ENCODE results near the gene CDH19.
"Not testable (repeated sequence)": the region's sequence is repeated elsewhere in the genome, so short reads cannot be mapped to it uniquely, and the experiment has no call there.

The CDH19 gene

DNA sequence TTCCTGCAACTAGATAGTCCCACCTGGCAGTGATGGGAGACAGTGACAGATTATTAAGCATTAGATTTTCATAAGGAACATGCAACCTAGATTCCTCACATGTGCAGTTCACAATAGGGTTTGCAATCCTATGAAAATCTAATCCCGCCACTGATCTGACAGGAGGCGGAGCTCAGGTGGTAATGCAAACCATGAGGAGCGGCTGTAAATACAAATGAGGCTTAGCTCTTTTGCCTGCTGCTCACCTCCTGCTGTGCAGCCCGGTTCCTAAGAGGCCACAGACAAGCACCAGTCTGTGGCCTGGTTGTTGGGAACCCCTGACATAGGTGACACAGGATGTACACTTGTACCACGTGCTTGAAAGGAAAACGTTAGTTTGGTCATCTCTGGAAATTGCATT, 41.6 kb downstream of the CDH19 start:
- DNase-seq (ENCODE audit: low read depth) = no peak

DNA sequence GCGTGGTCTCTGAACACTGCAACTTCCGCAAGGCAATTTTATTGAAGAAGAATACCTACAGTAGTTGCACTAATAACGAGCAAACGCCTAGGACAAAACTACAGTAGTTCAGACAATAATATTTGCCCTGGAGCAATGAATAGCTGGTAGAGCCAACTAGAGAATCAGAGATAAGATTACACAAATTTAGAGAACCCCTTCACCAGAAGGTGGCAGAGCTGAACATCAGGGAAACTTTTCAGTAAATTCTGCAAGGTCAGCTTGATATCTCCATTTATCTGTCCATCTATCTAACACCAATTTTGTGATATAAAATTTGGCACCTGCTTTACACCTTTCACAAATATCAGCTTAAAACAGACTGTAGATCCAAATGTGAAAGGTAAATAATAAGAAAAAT, 43.8 kb downstream of the CDH19 start:
- DNase-seq (ENCODE audit: low read depth) = no peak

DNA sequence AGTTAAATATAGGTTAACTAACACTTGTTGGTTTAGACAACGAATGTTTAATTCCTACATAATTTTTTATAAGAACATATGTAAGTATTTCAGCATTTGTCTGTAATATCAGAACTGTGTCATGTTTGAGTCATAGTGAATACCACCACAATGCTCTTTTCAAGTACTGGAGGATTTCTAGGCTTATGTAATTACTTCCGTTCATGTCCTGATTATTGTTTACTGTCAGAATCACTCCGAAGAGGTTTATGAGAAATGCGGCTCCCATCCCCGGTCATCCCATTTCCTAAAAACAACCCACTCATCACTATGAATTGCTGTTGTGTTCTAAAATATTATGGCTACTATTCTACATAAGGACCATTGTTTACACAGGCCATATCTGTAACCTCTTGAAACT, 45.1 kb downstream of the CDH19 start:
- DNase-seq (ENCODE audit: low read depth) = no peak

DNA sequence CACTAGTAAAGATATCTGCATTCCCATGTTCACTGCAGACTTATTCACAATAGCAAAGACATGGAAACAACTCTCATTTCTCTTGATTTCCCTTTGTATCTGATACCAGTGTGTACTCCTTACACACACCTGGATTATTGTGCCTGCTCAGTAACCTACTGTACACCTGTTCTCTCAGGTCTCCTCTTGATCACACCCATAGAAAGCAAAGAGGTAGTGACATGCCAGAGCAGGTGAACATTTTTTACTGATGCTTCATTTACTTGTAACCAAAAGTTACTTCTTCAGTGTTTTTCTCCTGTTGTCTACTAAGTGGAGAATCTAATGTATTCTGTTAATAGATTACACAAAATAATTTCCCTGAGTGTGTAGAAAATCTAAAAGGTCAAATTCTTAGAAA, 46.8 kb downstream of the CDH19 start:
- DNase-seq (ENCODE audit: low read depth) = no peak

DNA sequence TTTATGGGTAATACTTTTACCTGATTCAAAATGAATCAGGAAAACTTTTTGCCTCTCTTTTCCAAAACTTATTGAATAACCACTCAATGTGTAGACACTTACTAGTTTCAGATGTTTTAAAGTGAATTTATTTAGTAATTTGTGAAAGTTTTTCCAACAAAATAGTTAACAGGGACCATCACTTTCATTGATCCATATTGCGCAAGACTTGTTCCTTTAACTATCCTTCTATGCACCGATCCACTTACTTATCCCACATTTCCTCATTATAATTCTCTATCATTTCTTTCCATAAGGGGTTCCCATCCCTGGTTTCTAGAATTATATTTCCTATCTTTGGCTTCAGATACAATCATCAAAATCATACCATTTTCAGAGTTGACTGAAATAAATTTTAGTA, 48.3 kb downstream of the CDH19 start:
- no peak for DNase-seq (ENCODE audit: low read depth)

DNA sequence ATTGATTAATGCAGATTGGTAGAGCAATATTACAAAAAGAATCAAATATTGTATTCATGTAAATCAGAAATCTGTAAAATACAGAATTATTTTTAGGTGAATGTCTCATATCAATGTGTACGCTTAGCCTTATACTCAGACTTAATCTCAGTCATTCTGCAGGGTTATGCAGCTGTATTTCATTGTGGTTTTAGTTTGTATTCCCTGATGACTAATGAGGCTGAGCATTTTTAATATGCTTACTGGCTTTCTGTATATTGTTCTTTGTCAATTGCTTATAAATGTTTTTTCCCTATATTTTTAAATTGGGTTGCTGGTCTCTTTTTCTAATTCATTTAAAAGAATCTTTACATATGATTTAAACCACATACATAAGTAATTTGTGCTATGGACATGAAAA, 50.1 kb downstream of the CDH19 start:
- no peak for DNase-seq (ENCODE audit: low read depth)

DNA sequence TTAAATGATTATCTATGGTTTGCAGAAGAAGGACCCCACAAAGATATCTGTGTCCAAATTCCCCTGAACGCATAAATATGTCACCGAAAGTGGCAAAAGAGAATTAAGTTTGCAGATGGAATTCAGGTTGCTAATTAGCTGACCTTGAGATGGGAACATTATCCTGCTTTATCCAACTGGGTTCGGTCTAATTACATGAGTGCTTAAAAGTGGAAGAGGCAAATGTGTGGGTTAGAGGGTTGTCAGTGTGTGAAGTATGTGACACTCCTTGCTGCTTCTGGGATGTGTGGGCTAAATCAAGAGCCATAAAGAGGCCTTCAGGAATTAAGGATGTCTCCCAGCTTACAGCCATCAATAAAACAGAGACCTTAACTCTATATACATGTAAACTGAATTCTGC, 53.5 kb downstream of the CDH19 start:
- no peak for DNase-seq (ENCODE audit: low read depth)

DNA sequence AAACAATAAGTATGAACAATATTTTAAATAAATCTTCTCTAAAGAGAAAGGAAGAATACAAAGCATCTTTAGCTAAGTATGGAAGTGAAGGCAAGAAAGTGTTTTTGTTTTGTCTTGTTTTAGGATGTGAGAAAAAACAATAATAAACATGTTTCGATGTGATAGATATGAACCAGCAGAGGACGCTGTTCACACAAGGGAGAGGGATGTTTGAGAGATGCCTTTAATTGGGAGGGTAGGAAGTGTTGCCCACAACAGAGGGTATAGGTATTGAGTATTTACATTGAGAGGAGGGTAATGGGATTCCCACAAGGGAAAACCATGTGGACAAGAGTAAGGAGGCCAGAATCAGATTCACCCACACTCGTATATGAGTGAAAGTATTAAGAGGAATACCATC, 55.1 kb downstream of the CDH19 start:
- DNase-seq (ENCODE audit: low read depth) = no peak

DNA sequence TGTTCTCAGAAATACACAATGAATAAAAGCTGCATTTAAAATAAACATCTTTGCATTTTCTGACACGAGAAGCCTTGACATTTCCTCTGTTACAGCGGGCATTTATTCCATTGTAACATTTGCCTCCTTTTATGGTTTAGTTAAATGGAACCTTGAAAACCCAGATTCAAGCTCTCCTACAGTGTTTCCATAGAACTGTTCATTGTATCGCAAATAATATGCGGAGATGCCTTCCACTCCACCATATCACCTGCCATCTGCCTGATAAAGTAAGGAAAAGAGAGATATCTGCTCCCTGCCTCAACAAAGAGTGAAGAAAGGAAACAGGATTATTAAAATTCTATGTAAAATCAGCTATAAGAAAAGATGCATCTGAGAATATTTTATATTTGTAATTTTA, 69.8 kb downstream of the CDH19 start:
- no peak for DNase-seq (ENCODE audit: low read depth)

DNA sequence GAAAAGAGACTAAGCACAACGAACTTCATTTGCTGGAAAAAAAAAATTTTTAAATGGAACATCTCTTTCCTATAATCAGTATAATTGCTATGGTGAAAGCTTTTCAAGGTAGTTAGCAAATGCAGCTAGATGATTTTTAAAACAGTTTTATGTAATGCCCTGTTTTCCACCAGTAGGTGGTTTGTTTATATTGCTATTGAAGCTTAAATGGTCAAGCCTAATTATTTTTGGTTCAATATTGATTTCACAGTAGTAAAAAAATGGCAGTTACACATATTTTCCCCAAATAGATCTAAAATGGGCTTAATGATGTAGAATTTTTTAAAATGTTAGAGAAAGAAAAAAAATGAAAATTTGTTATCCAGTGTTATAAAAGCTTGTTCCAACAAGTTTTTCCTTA, 70.2 kb downstream of the CDH19 start:
- DNase-seq (ENCODE audit: low read depth) = no peak

DNA sequence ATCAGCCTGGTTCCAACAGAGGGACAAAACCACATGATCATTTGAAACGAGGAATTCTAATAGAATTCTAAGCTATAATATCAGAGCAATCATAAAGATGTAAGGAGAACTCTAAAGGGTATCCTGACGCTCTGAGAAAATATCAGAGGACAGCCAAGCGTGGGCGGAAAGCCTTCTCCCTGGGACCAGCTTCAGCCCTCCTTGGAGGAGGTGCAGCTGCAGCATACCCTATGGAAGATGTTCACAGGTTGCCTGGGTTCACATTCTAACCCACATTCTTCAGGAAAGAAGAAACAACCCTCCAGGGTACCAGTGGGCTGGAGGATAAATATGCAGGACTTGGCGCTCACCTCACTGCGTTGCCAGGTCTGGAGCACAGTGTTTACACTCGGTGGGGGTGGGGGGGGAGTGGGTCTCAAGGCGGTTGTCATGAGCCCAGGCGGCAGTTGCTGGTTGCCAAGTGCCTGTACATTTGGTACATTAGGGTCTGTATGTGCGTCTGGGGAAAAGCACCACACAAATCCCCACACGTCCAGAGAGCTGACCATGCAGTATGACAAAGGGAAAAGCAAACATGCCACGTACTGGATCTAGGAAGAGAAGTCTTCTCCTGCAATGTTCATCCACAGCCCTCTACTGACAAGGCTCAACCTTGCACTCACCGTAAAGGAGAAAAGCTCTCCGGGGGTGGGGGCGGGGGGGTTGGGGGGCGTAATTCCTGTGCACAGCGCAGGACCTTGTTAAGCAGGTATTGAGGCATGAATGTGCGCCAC, 80.5 kb downstream of the CDH19 start:
- no peak for DNase-seq (ENCODE audit: low read depth)

DNA sequence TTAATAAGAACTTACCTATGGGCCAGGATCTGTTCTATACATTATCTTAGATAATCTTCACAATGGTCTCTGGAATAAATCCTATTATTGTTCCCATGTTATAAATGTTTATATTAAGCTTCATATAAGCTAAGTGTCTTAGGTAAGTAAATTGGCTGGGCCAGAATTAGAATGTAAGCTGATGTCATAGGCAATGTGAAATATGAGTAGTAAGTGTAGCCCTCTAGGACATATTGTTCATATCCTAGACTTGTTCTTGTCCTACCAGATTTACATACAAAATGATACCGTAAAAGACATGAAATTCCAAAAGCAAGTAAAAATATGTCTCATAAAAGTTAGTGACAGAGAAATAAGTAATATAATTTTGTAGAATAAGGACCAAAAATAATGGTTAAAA, 89.9 kb downstream of the CDH19 start:
- DNase-seq (ENCODE audit: low read depth) = no peak

DNA sequence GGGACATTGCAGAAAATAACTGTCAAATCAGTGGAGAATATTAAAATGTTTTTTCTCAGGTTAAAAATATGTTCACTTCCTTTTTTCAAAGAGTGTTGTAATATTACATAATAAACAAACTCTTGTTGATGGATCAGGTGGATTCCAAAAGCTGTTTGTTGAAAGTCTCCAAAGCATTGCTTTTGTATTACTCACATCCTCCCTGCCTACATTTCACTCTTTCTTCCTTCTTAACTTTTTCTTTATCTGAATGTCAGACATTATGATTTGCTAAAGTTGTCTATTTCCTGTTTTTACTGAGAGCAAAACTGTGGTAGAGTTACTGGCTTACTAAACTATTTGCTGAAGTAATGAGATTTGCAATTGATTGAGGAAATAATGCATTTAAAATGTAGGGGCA, 92.1 kb downstream of the CDH19 start:
- no peak for DNase-seq (ENCODE audit: low read depth)

DNA sequence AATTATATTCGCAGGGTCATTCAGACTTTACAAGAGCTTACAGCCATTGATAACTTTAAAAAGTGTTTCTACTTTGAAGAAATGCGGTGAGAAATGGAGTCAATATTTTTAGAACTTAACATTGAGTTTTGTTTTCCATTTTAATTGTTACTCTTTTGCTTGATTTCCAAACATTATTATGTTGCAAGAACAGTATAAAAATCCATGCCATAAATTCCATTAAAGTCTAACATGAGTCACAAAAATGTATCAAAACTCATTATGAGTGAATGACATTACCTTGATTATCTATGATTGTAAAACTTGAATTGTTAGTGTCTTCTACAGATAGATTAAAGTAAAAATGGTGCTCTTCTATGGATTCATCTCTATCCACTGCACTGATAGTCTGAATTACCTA, 92.6 kb downstream of the CDH19 start:
- DNase-seq (ENCODE audit: low read depth) = no peak

DNA sequence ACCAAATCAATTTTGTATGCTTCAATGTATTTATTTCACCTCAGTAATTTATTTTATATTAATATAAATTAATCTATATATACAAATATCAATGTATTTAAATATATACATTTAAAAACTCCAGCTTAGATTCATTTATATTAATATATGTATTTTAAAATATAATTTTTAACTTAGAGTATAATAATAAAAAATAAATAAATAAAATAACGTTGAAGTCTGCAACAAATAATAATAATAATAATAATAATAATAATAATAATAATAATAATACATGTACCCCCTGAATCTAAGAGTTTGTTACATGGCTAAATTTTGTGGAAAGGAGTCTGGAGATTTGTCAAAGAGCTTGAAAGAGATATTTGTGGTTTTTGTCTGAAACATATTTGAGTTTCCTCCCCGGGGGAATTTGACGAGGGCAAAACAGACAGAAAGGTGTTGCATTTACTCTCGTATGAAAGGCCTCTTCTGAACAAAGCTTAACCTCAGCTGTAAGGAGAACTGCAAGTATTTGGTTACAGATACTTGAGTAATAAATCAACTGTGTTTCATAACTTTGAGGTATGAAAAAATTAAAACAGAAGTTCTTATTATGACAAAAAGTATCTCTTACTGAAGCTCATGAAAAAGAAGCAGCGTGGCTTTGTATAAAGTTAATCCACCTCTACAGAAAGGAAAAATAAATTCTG, 93.4 kb downstream of the CDH19 start:
- DNase-seq (ENCODE audit: low read depth) = no peak

DNA sequence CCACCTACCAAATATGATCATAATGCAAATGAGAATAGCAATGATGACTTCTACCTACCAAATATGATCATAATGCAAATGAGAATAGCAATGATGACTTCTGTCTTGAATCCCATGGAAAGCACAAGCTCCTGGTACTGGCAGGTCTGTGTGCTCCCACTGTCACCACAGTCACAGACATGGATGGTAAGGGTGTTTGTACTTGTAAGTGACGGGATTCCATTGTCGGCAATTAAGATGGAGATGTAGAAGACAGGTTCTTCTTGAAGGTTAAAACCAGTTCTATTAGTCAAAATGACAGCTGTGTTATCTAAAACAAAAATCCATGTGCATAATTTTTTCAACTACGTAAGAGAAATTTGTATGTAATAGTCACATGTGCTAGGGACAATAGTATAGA, 95.0 kb downstream of the CDH19 start:
- DNase-seq (ENCODE audit: low read depth) = no peak

DNA sequence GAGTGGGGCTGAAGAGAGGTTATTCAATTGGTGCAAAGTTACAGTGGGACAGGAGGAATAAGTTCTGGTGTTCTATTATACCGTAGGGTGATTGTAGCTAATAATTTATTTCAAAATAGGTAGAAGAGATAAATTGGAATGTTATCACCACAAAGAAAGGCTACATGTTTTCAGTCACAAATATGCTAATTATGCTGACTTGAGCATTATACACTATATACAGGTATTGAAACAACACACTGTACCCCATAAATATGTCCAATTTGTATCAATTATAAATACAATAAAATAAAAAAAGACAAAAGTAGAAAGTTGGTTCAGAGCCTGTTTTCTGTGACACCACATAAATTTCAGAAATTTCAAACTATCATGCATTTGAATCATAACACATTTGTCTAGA, 97.7 kb downstream of the CDH19 start:
- no peak for DNase-seq (ENCODE audit: low read depth)

DNA sequence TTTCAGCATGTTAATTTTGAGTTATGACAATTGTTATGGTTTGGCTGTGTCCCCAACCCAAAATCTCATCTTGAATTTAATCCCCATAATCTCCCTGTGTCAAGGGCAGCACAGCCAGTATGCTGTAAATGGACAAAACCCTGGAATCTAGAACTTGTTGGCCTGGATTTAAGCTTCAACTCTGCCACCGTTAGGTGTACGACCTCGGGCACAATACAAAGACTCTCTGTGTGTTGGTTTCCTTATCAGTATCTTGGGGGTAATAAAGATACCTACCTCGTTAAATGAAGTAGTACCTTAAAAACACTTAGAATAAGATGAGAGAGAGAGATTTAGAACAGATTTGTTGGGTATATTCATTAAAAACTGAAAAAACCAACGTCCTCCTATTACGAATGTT, 106.5 kb downstream of the CDH19 start:
- no peak for DNase-seq (ENCODE audit: low read depth)

DNA sequence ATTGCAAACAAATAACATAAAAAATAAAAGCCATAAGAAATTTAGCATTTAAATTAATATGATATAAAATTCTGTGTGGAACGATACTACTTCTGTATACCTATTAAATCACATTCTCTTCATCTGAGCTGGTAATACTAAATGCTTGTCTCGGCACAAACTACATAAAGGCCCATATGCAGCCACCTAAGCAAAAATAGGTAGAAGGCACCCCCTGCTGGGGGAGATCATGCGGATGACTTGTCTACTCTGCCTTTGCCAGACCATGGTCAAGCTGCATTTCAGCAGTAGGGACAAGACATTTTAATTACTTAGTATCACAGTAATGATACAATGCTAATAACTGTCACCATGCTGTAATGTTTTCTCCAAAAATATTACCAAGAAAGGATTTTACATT, 108.0 kb downstream of the CDH19 start:
- no peak for DNase-seq (ENCODE audit: low read depth)

DNA sequence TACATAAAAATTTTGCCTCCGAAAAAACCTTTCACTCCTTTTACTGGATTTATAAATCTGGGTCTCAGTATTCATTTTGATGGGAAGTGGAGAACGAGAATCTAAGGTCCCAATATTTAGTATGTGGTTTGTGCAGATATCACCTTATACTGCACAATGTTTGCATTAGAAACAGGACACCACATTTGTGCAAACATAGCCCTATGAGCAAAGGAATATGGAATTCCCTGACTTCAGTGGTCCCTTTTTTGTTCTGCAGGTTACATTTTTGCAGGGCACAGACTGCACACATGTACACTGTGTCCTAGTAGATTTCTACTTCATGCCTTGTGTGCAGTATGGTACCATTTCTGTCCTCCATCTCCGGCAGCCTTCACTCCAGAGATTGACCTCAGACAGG, 130.0 kb downstream of the CDH19 start:
- no peak for DNase-seq (ENCODE audit: low read depth)

DNA sequence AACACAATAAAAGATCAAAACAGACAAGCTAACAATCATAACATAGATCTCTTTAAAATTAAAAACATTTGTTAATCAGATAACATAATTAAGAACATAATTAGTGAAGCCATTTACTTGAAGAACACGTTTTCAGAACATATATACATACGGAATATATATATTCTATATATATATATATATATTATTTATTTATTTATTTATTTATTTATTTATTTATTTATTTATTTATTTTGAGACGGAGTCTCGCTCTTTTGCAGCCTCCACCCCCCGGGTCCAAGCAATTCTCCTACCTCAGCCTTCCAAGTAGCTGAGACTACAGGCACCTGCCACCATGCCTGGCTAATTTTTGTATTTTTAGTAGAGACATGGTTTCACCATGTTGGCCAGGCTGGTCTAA, 137.7 kb downstream of the CDH19 start:
- DNase-seq (ENCODE audit: low read depth) = not testable (repeated sequence)

DNA sequence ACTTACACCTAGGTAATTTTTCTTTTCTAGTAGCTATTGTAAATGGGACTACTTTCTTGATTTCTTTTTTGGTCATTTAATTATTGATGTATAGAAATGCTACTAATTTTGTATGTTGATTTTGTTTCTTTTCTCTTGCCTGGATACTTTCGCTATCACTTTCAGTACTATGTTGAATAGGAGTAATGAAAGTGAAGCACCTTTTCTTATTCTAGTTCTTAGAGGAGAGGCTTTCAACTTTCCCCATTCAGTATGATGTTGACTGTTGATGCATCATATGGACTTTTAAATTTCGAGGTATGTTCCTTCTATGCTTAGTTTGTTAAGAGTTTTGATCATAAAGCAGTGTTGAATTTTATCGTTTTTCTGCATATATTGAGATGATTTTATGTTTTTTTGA, 142.5 kb downstream of the CDH19 start:
- DNase-seq (ENCODE audit: low read depth) = no peak

DNA sequence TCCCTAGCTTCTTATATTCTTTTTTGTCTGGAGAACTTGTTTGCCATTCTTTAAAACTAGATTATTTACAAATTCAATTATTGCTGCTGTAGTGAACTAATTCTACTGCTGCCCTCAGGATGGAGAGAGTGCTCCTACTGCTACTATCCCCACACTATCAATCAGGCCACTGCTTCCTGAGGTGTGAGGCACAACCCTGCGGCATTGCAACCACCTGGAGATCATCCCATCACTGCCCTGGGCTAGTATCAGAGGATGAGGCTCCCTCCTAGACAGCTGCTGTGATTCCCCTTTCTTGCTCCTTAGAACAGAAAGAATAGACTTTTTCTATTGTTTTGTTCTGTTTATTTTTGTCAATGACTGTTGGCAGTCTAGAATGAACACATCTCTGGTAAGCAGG, 146.6 kb downstream of the CDH19 start:
- no peak for DNase-seq (ENCODE audit: low read depth)

Measured in activated T-cell treated with anti-CD3 and anti-CD28 coated beads for 1 hour (primary cell).